Neural cell (in vitro differentiated cells): ENCODE measurements around the gene C2. TPM values are rescaled to one million over a fixed set of nuclear protein-coding genes. Genes with fewer than 3 reads are reported as not detected.

Experiments
- H2AFZ ChIP-seq: fragments of 200-600, 300-800 bp; sonication (generic), shearing (Covaris generic); 2 replicates; pipeline ENCODE4 v1.6.0; 2014; ENCODE audit warnings: low read depth, mild to moderate bottlenecking, antibody characterized with exemption, low read length, moderate library complexity
- H3F3A ChIP-seq: fragments of 200-600 bp; shearing (Covaris generic); 2 replicates; pipeline ENCODE4 v1.6.1; 2016; ENCODE audit warnings: mild to moderate bottlenecking, moderate library complexity, mixed read lengths, antibody characterized with exemption, low read length; ENCODE audit not compliant: insufficient read depth, poor library complexity, severe bottlenecking
- H3K27ac ChIP-seq: fragments of 200-600, 300-800 bp; sonication (generic), shearing (Covaris generic); 2 replicates; pipeline ENCODE4 v1.5.1; 2014; ENCODE audit warnings: mild to moderate bottlenecking, low read length, moderate library complexity
- H3K27me3 ChIP-seq: fragments of 300-800, 200-600 bp; sonication (generic), shearing (Covaris generic); 2 replicates; pipeline ENCODE4 v1.6.0; 2014; ENCODE audit warnings: mild to moderate bottlenecking, low read depth, low read length, moderate library complexity; ENCODE audit not compliant: insufficient read depth
- H3K36me3 ChIP-seq: fragments of 300-800, 200-600 bp; sonication (generic), shearing (Covaris generic); 2 replicates; pipeline ENCODE4 v1.5.1; 2014; ENCODE audit warnings: mild to moderate bottlenecking, antibody characterized with exemption, low read length, moderate library complexity; ENCODE audit not compliant: insufficient read depth
- H3K4me2 ChIP-seq: fragments of 300-800, 200-600 bp; sonication (generic), shearing (Covaris generic); 2 replicates; pipeline ENCODE4 v1.6.0; 2014; ENCODE audit warnings: mild to moderate bottlenecking, low read length
- H3K4me3 ChIP-seq: fragments of 300-800, 200-600 bp; sonication (generic), shearing (Covaris generic); 2 replicates; pipeline ENCODE4 v1.5.1; 2014; ENCODE audit warnings: mild to moderate bottlenecking, low read length, moderate library complexity
- H3K79me2 ChIP-seq: fragments of 200-600 bp; shearing (Covaris generic); replicated peaks from 2 replicates; pipeline ENCODE4 v1.6.0; 2014; ENCODE audit warnings: mild to moderate bottlenecking, low read length, moderate library complexity; ENCODE audit not compliant: insufficient read depth
- H3K9ac ChIP-seq: fragments of 300-800, 200-600 bp; sonication (generic), shearing (Covaris generic); 2 replicates; pipeline ENCODE4 v1.6.1; 2016; ENCODE audit warnings: mild to moderate bottlenecking, low read length, mixed read lengths
- H3K9me2 ChIP-seq: fragments of 200-600 bp; shearing (Covaris generic); 2 replicates; pipeline ENCODE4 v1.6.1; 2016; ENCODE audit warnings: mild to moderate bottlenecking, low read length, mixed read lengths; ENCODE audit not compliant: insufficient read depth
- H3K9me3 ChIP-seq: fragments of 200-600, 300-800 bp; sonication (generic), shearing (Covaris generic); 2 replicates; pipeline ENCODE4 v1.6.1; 2016; ENCODE audit warnings: mild to moderate bottlenecking, mixed run types, low read length, moderate library complexity, mixed read lengths
- H4K20me1 ChIP-seq: fragments of 200-600 bp; shearing (Covaris generic); 2 replicates; pipeline ENCODE4 v1.6.1; 2016; ENCODE audit warnings: mild to moderate bottlenecking, mixed run types; ENCODE audit not compliant: insufficient read depth
- CTCF ChIP-seq: fragments of 450-650 bp; IDR thresholded peaks from 2 replicates; pipeline ENCODE4 v1.5.1; 2014; ENCODE audit warnings: antibody characterized with exemption, mild to moderate bottlenecking, moderate library complexity; ENCODE audit not compliant: poor library complexity, severe bottlenecking
- EP300 ChIP-seq: fragments of 450-650 bp; conservative IDR thresholded peaks from 2 replicates; pipeline ENCODE4 v1.6.1; 2014; ENCODE audit warnings: antibody characterized with exemption, mild to moderate bottlenecking, moderate library complexity; ENCODE audit not compliant: poor library complexity, severe bottlenecking
- EZH2 ChIP-seq: fragments of 200-600, 300-800 bp; shearing (Covaris generic), sonication (generic); IDR thresholded peaks from 2 replicates; pipeline ENCODE4 v1.6.1; 2014; ENCODE audit warnings: antibody characterized with exemption, low read length, borderline replicate concordance, mild to moderate bottlenecking; ENCODE audit not compliant: insufficient read depth, poor library complexity, severe bottlenecking
- MXI1 ChIP-seq: fragments of 450-650 bp; conservative IDR thresholded peaks from 2 replicates; pipeline ENCODE4 v1.6.1; 2014; ENCODE audit warnings: antibody characterized with exemption, mild to moderate bottlenecking; ENCODE audit not compliant: poor library complexity, severe bottlenecking
- POLR2AphosphoS5 ChIP-seq: IDR thresholded peaks from 2 replicates; pipeline ENCODE4 v1.6.1; 2012
- RAD21 ChIP-seq: fragments of 450-650 bp; conservative IDR thresholded peaks from 2 replicates; pipeline ENCODE4 v1.6.1; 2014; ENCODE audit warnings: antibody characterized with exemption, mild to moderate bottlenecking, moderate library complexity
- REST ChIP-seq: IDR thresholded peaks from 2 replicates; pipeline ENCODE4 v1.6.1; 2012; ENCODE audit warnings: borderline replicate concordance
- SMC3 ChIP-seq: fragments of 450-650 bp; conservative IDR thresholded peaks from 2 replicates; pipeline ENCODE4 v1.6.1; 2014; ENCODE audit warnings: antibody characterized with exemption, mild to moderate bottlenecking, moderate library complexity; ENCODE audit not compliant: poor library complexity
- TAF1 ChIP-seq: IDR thresholded peaks from 2 replicates; pipeline ENCODE4 v1.6.1; 2012; ENCODE audit warnings: low read depth
- polyA plus RNA-seq: library from polyadenylated mRNA; depleted of rRNA; stranded (reverse); fragments of >200 nt; gene quantifications from 2 replicates; pipeline ENCODE4 v1.2.3, GENCODE V29; 2014

The C2 gene
- polyA plus RNA-seq, 1 donor from 2014 or later: 1.2 TPM

GRCh38 chr6:31968326-31968725, 40.8 kb downstream of the C2 start:
- no peaks in the 10 kb centered on the region for H3K27me3 ChIP-seq
- no peaks in the 10 kb centered on the region for H4K20me1 ChIP-seq
- H3K9ac ChIP-seq: no peak overlapping the region
- no peak overlapping the region for H2AFZ ChIP-seq
- no peaks in the 10 kb centered on the region for H3K36me3 ChIP-seq
- H3K9me2 ChIP-seq: no peaks in the 10 kb centered on the region
- peaks cover 12% of the 10 kb centered on the region for H3K79me2 ChIP-seq
- no peak overlapping the region for H3K4me3 ChIP-seq
- H3K9me3 ChIP-seq: no peaks in the 10 kb centered on the region
- no peak overlapping the region for H3K4me2 ChIP-seq
- no peaks in the 10 kb centered on the region for H3F3A ChIP-seq
- H3K27ac ChIP-seq: no peak overlapping the region
- TF ChIP-seq TAF1 (no peak), SMC3 (no peak), MXI1 (no peak), EZH2 (no peak), RAD21 (no peak), EP300 (no peak), POLR2AphosphoS5 (no peak), CTCF (no peak), REST (no peak)

- TF ChIP-seq RAD21: no peak
- no peak for TF ChIP-seq SMC3
- no peak for TF ChIP-seq POLR2AphosphoS5
- no peak for TF ChIP-seq REST
- TF ChIP-seq MXI1: no peak
- TF ChIP-seq EP300: no peak
- TF ChIP-seq TAF1: no peak
- TF ChIP-seq CTCF: no peak
- TF ChIP-seq EZH2: no peak
- Histone ChIP-seq H3K9ac (no peak overlapping the region), H3K9me3 (no peaks in the 10 kb centered on the region), H3K27me3 (no peaks in the 10 kb centered on the region), H3K4me2 (no peak overlapping the region), H4K20me1 (no peaks in the 10 kb centered on the region), H3K4me3 (no peak overlapping the region), H2AFZ (no peak overlapping the region), H3K36me3 (no peaks in the 10 kb centered on the region), H3K27ac (no peak overlapping the region), H3F3A (no peaks in the 10 kb centered on the region), H3K79me2 (peaks cover 19% of the 10 kb centered on the region), H3K9me2 (no peaks in the 10 kb centered on the region)
Observed at GRCh38 chr6:31968791-31969711, 41.5 kb downstream of the C2 start.
